GM12891 (cell line): ENCODE measurements around the gene PTPN6.

Source experiments
- POLR2A ChIP-seq: IDR thresholded peaks from 2 replicates; pipeline ENCODE4 v1.6.1; 2011; ENCODE audit warnings: low read depth, low read length, control low read depth
- POLR2AphosphoS5 ChIP-seq: IDR thresholded peaks from 2 replicates; pipeline ENCODE4 v1.6.1; 2011; ENCODE audit warnings: low read depth, low read length, control low read depth
- TAF1 ChIP-seq: IDR thresholded peaks from 2 replicates; pipeline ENCODE4 v1.6.1; 2011; ENCODE audit warnings: low read depth, low read length, control low read depth

GRCh38 chr12:6977653-6978052 is 26.5 kb downstream of the PTPN6 start:
- TF ChIP-seq POLR2A (0 out of 2 replicates have a peak, but pooled peaks have one; percentile 11), POLR2AphosphoS5 (no peak), TAF1 (no peak)
